ENCODE measurements around the gene WNT11. TPM values are rescaled to one million over a fixed set of nuclear protein-coding genes. Genes with fewer than 3 reads are reported as not detected.

WNT11 gene
- total RNA-seq, 1 experiment from 2014 or later: 0.40 TPM

DNA sequence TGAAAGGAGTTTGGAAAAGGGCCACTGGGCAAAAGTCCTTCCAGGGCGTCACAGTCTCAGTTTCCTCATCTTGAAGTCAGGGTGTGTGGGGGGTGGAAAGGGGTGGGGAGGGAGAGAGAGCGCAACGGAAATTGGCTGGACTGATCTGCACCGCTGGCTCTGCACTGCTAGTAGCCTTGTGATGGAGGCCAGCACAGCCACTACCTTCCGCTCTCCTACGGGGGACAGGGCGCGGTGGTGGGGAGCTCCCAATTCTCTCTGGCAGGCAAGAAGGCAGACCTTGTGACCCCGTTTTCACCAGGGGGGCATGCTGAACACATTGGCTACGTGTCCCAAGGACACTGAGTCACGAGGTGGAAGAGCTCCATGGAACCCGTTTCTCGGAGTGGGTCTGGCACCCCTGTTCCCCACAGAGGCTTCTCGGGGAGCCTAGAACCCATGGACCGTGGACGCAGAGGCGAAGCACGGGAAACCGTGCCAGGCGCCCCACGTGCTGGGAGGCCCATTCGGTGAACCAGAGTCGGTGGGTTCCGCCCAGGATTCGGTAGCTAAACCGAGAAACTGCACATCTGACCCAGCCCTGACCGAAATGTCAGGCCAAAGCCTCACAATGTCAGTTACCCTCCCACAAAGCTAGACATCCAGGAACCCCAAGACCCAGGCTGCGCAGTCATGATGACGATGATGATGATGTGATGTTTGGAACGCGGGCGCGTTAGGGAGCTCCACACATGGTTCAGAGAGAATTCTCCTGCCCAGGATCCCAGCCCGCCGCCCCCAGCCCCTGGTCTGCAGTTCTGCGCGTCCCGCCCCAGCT lies 28.3 kb upstream of the WNT11 start:
- H3K79me2 ChIP-seq (ENCODE audit: low read length): no peaks in the 10 kb centered on the region
- peak overlapping the region; percentile 91 for H2AFZ ChIP-seq (ENCODE audit: low read length)
- H3K9me3 ChIP-seq (ENCODE audit: low read length): no peaks in the 10 kb centered on the region
- H3K4me3 ChIP-seq (ENCODE audit: low read length): peak overlapping the region; percentile 89
- H3K36me3 ChIP-seq (ENCODE audit: low read depth, low read length): no peaks in the 10 kb centered on the region
- BruUV-seq (replicated peaks): TSS peak; percentile 93
- H3K27ac ChIP-seq (ENCODE audit: low read length): peak overlapping the region; percentile 38
- intact Hi-C loops (cut with micrococcal nuclease): loop anchor here (1.0 to 2.0 kb wide), 2 partner anchors 26 to 32 kb away; no protein-coding TSS in a partner anchor
- H4K20me1 ChIP-seq (ENCODE audit: low read length): no peaks in the 10 kb centered on the region
- H3K9ac ChIP-seq (ENCODE audit: low read length): peak overlapping the region; percentile 73
- no peak for TF ChIP-seq EZH2 (IDR thresholded peaks at IDR 0.05; ENCODE audit: low read length, unreplicated experiment)
- TF ChIP-seq, protein P1, sequence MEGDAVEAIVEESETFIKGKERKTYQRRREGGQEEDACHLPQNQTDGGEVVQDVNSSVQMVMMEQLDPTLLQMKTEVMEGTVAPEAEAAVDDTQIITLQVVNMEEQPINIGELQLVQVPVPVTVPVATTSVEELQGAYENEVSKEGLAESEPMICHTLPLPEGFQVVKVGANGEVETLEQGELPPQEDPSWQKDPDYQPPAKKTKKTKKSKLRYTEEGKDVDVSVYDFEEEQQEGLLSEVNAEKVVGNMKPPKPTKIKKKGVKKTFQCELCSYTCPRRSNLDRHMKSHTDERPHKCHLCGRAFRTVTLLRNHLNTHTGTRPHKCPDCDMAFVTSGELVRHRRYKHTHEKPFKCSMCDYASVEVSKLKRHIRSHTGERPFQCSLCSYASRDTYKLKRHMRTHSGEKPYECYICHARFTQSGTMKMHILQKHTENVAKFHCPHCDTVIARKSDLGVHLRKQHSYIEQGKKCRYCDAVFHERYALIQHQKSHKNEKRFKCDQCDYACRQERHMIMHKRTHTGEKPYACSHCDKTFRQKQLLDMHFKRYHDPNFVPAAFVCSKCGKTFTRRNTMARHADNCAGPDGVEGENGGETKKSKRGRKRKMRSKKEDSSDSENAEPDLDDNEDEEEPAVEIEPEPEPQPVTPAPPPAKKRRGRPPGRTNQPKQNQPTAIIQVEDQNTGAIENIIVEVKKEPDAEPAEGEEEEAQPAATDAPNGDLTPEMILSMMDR (conservative IDR thresholded peaks at IDR 0.05; ENCODE audit: low read depth, low read length): no peak
- no peak for TF ChIP-seq EZH2phosphoT487 (IDR thresholded peaks at IDR 0.05; ENCODE audit: borderline replicate concordance, low read length)
- H3K9me2 ChIP-seq (replicated peaks; ENCODE audit: low read length): no peaks in the 10 kb centered on the region
- CTCF ChIA-PET: interaction anchor here (0.6 to 1.0 kb wide), 3 partner anchors 27 to 276 kb away, joined by 4 to 8 read pairs (median 4); no protein-coding TSS in a partner anchor
- peaks cover 15% of the 10 kb centered on the region for H3K4me1 ChIP-seq (ENCODE audit: insufficient read depth, low read length)
- DNase-seq: no peak
- H3K27me3 ChIP-seq (ENCODE audit: low read length): no peaks in the 10 kb centered on the region
- ATAC-seq: no peak; the same call in none of the 2 replicates
- H3F3A ChIP-seq (ENCODE audit: low read length, unreplicated experiment): no peaks in the 10 kb centered on the region
- peak overlapping the region; percentile 83 for H3K4me2 ChIP-seq (ENCODE audit: low read length)
- POLR2A ChIA-PET (ENCODE audit: unreplicated experiment): no interaction called here

DNA sequence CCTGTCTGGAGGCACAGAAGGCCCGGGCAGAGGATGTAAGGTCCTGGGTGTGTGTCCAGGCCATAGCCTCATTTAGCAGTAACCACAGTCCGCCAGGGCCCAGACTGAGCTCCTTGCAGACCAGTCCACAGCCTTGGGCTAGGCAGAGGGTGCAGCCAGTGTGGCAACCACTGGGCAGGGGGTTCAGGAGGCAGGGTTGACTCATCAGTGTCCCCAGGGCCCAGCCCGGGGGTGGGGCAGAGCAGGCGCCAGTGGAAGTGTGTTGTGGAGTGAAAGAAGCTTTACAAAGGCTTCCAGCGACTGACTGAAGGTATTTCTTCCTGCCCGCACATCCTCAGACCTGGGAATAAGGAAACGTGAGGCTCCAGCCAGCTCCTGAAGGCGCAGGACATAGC lies 27.7 kb upstream of the WNT11 start:
- Histone ChIP-seq H3K4me3 (ENCODE audit: low read length) (peak overlapping the region; percentile 89; the same call in 1 of the 2 replicates), H3K4me2 (ENCODE audit: low read length) (peak overlapping the region; percentile 83), H3K4me1 (ENCODE audit: insufficient read depth, low read length) (peaks cover 15% of the 10 kb centered on the region), H3K9me3 (ENCODE audit: low read length) (no peaks in the 10 kb centered on the region), H3K9ac (ENCODE audit: low read length) (no peak overlapping the region), H3K79me2 (ENCODE audit: low read length) (no peaks in the 10 kb centered on the region), H3K27ac (ENCODE audit: low read length) (no peak overlapping the region), H3K27me3 (ENCODE audit: low read length) (no peaks in the 10 kb centered on the region), H2AFZ (ENCODE audit: low read length) (peak overlapping the region; percentile 91; the same call in 1 of the 2 replicates), H3K36me3 (ENCODE audit: low read depth, low read length) (no peaks in the 10 kb centered on the region), H4K20me1 (ENCODE audit: low read length) (no peaks in the 10 kb centered on the region), H3K9me2 (replicated peaks; ENCODE audit: low read length) (no peaks in the 10 kb centered on the region), H3F3A (ENCODE audit: low read length, unreplicated experiment) (no peaks in the 10 kb centered on the region)
- ATAC-seq (no peak), DNase-seq (no peak)
- intact Hi-C loops (cut with micrococcal nuclease): loop anchor here (2.0 kb wide), 1 partner anchor 25 kb away; no protein-coding TSS in a partner anchor
- POLR2A ChIA-PET (ENCODE audit: unreplicated experiment): no interaction called here
- TF ChIP-seq, protein P1 (conservative IDR thresholded peaks at IDR 0.05; ENCODE audit: low read depth, low read length): no peak
- TF ChIP-seq EZH2phosphoT487 (IDR thresholded peaks at IDR 0.05; ENCODE audit: borderline replicate concordance, low read length): no peak
- no peak for TF ChIP-seq EZH2 (IDR thresholded peaks at IDR 0.05; ENCODE audit: low read length, unreplicated experiment)
- BruUV-seq (replicated peaks): no TSS peak
- CTCF ChIA-PET: interaction anchor here (0.6 kb wide), 1 partner anchor 277 kb away, joined by 8 read pairs; no protein-coding TSS in a partner anchor
